Measurements from ENCODE around the gene GART.

DNA sequence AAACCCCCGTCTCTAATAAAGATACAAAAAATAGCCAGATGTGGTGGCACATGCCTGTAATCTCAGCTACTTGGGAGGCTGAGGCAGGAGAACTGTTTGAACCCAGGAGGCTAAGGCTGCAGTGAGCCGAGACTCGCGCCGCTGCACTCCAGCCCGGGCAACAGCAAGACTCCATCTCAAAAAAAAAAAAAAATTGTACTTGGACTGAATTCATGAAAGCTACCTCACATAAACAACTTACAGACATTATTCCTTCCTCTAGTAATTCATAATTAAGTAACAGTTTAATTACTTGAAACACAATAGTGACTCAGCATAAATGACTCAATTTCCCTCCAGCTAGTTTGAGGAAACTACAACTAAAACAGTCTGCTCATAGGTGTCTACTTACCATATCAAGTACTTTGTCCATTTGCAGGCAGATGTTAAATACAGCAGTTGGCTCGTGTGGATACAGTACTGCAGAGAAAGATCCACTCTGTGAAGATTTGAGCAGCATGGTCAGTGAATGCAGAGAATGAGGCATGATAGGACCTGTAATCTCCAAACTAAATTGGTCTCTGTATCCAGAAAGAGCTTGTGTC, 37.1 kb upstream of the GART start:
- TF ChIP-seq, protein P1, sequence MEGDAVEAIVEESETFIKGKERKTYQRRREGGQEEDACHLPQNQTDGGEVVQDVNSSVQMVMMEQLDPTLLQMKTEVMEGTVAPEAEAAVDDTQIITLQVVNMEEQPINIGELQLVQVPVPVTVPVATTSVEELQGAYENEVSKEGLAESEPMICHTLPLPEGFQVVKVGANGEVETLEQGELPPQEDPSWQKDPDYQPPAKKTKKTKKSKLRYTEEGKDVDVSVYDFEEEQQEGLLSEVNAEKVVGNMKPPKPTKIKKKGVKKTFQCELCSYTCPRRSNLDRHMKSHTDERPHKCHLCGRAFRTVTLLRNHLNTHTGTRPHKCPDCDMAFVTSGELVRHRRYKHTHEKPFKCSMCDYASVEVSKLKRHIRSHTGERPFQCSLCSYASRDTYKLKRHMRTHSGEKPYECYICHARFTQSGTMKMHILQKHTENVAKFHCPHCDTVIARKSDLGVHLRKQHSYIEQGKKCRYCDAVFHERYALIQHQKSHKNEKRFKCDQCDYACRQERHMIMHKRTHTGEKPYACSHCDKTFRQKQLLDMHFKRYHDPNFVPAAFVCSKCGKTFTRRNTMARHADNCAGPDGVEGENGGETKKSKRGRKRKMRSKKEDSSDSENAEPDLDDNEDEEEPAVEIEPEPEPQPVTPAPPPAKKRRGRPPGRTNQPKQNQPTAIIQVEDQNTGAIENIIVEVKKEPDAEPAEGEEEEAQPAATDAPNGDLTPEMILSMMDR (IDR thresholded peaks at IDR 0.05; ENCODE audit: control extremely low read depth in 1 of 3, insufficient read depth in 1 of 3, low read depth in 1 of 3, low read length in 3 of 3), result no peak
- TF ChIP-seq, protein P2, sequence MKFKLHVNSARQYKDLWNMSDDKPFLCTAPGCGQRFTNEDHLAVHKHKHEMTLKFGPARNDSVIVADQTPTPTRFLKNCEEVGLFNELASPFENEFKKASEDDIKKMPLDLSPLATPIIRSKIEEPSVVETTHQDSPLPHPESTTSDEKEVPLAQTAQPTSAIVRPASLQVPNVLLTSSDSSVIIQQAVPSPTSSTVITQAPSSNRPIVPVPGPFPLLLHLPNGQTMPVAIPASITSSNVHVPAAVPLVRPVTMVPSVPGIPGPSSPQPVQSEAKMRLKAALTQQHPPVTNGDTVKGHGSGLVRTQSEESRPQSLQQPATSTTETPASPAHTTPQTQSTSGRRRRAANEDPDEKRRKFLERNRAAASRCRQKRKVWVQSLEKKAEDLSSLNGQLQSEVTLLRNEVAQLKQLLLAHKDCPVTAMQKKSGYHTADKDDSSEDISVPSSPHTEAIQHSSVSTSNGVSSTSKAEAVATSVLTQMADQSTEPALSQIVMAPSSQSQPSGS (IDR thresholded peaks at IDR 0.05; ENCODE audit: low read length), result no peak
- TF ChIP-seq EZH2 (IDR thresholded peaks at IDR 0.05; ENCODE audit: low read depth, low read length, severe bottlenecking) (no peak), SP1 (IDR thresholded peaks at IDR 0.05; ENCODE audit: low read depth, low read length) (no peak)
